HEK293 (cell line): ENCODE measurements around the gene ZCCHC17.

Experiments
- GLI2 ChIP-seq: fragments of 450-650 bp; formaldehyde crosslinking; IDR thresholded peaks from 2 replicates; pipeline ENCODE4; 2017; ENCODE audit warnings: missing biosample characterization, missing genetic modification characterization, low read depth, borderline replicate concordance
- IKZF3 ChIP-seq: fragments of 450-650 bp; IDR thresholded peaks from 2 replicates; pipeline ENCODE4 v1.5.0; 2018; ENCODE audit warnings: missing biosample characterization, mild to moderate bottlenecking, missing genetic modification characterization, moderate library complexity
- SCRT1 ChIP-seq: fragments of 450-650 bp; formaldehyde crosslinking; IDR thresholded peaks from 2 replicates; pipeline ENCODE4 v1.5.1; 2016; ENCODE audit warnings: missing biosample characterization, missing genetic modification characterization, borderline replicate concordance
- SETDB1 ChIP-seq: IDR thresholded peaks from one replicate; pipeline ENCODE4 v1.6.1; 2017; ENCODE audit warnings: mild to moderate bottlenecking, low read length, moderate library complexity, mixed read lengths; ENCODE audit not compliant: insufficient read length
- SP7 ChIP-seq: fragments of 450-650 bp; formaldehyde crosslinking; IDR thresholded peaks from 2 replicates; pipeline ENCODE4 v1.5.1; 2016; ENCODE audit warnings: missing biosample characterization, missing genetic modification characterization
- TRIM28 ChIP-seq: IDR thresholded peaks from 2 replicates; pipeline ENCODE4 v1.6.1; 2011; ENCODE audit warnings: low read length, control low read depth, borderline replicate concordance
- WT1 ChIP-seq: fragments of 450-650 bp; formaldehyde crosslinking; IDR thresholded peaks from 2 replicates; pipeline ENCODE4 v1.5.1; 2016; ENCODE audit warnings: missing biosample characterization, missing genetic modification characterization
- ZBTB17 ChIP-seq: fragments of 450-650 bp; formaldehyde crosslinking; IDR thresholded peaks from 2 replicates; pipeline ENCODE4 v1.5.1; 2016; ENCODE audit warnings: missing biosample characterization, missing genetic modification characterization
- ZBTB20 ChIP-seq: fragments of 450-650 bp; formaldehyde crosslinking; IDR thresholded peaks from 2 replicates; pipeline ENCODE4 v1.5.1; 2016; ENCODE audit warnings: missing biosample characterization, missing genetic modification characterization
- ZBTB8A ChIP-seq: fragments of 450-650 bp; formaldehyde crosslinking; IDR thresholded peaks from 2 replicates; pipeline ENCODE4 v1.5.1; 2016; ENCODE audit warnings: missing biosample characterization, missing genetic modification characterization
- ZFP41 ChIP-seq: fragments of 450-650 bp; formaldehyde crosslinking; IDR thresholded peaks from 2 replicates; pipeline ENCODE4 v1.5.1; 2016; ENCODE audit warnings: missing biosample characterization, missing genetic modification characterization, borderline replicate concordance
- ZNF175 ChIP-seq: fragments of 450-650 bp; formaldehyde crosslinking; IDR thresholded peaks from 2 replicates; pipeline ENCODE4 v1.5.1; 2016; ENCODE audit warnings: missing biosample characterization, missing genetic modification characterization
- ZNF184 ChIP-seq: fragments of 450-650 bp; IDR thresholded peaks from 2 replicates; pipeline ENCODE4 v1.5.1; 2018; ENCODE audit warnings: missing biosample characterization, mild to moderate bottlenecking, missing genetic modification characterization
- ZNF19 ChIP-seq: fragments of 450-650 bp; formaldehyde crosslinking; IDR thresholded peaks from 2 replicates; pipeline ENCODE4; 2016; ENCODE audit warnings: missing biosample characterization, missing genetic modification characterization, low read depth
- ZNF23 ChIP-seq: fragments of 450-650 bp; formaldehyde crosslinking; IDR thresholded peaks from 2 replicates; pipeline ENCODE4 v1.5.1; 2016; ENCODE audit warnings: missing biosample characterization, missing genetic modification characterization, borderline replicate concordance
- ZNF324 ChIP-seq: fragments of 450-650 bp; formaldehyde crosslinking; IDR thresholded peaks from 2 replicates; pipeline ENCODE4 v1.5.1; 2016; ENCODE audit warnings: missing biosample characterization, missing genetic modification characterization
- ZNF366 ChIP-seq: fragments of 450-650 bp; formaldehyde crosslinking; conservative IDR thresholded peaks from 2 replicates; pipeline ENCODE4 v1.5.1; 2016; ENCODE audit warnings: missing biosample characterization, missing genetic modification characterization
- ZNF501 ChIP-seq: fragments of 450-650 bp; formaldehyde crosslinking; IDR thresholded peaks from 2 replicates; pipeline ENCODE4 v1.5.1; 2016; ENCODE audit warnings: missing biosample characterization, missing genetic modification characterization
- ZNF510 ChIP-seq: fragments of 450-650 bp; formaldehyde crosslinking; IDR thresholded peaks from 2 replicates; pipeline ENCODE4 v1.5.1; 2018; ENCODE audit warnings: mild to moderate bottlenecking, missing genetic modification characterization, missing biosample characterization; ENCODE audit not compliant: insufficient replicate concordance
- ZNF548 ChIP-seq: fragments of 450-650 bp; formaldehyde crosslinking; IDR thresholded peaks from 2 replicates; pipeline ENCODE4 v1.5.1; 2016; ENCODE audit warnings: missing biosample characterization, missing genetic modification characterization
- ZNF600 ChIP-seq: fragments of 450-650 bp; formaldehyde crosslinking; IDR thresholded peaks from 2 replicates; pipeline ENCODE4 v1.5.1; 2016; ENCODE audit warnings: missing biosample characterization, missing genetic modification characterization
- ZNF658 ChIP-seq: fragments of 450-650 bp; formaldehyde crosslinking; IDR thresholded peaks from 2 replicates; pipeline ENCODE4; 2016; ENCODE audit warnings: missing biosample characterization, missing genetic modification characterization
- ZNF843 ChIP-seq: fragments of 450-650 bp; formaldehyde crosslinking; IDR thresholded peaks from 2 replicates; pipeline ENCODE4 v1.5.1; 2016; ENCODE audit warnings: missing biosample characterization, missing genetic modification characterization
- ZSCAN16 ChIP-seq: fragments of 450-650 bp; formaldehyde crosslinking; IDR thresholded peaks from 2 replicates; pipeline ENCODE4 v1.5.1; 2016; ENCODE audit warnings: missing biosample characterization, missing genetic modification characterization
- ZSCAN30 ChIP-seq: fragments of 450-650 bp; IDR thresholded peaks from 2 replicates; pipeline ENCODE4 v1.5.1; 2018; ENCODE audit warnings: missing biosample characterization, mild to moderate bottlenecking, missing genetic modification characterization, moderate library complexity
- TF ChIP-seq, protein P1 (sequence below): fragments of 450-650 bp; formaldehyde crosslinking; IDR thresholded peaks from 2 replicates; pipeline ENCODE4 v1.5.1; 2016; ENCODE audit warnings: missing biosample characterization, missing genetic modification characterization
- TF ChIP-seq, protein P2 (sequence below): fragments of 450-650 bp; formaldehyde crosslinking; IDR thresholded peaks from 2 replicates; pipeline ENCODE4 v1.5.1; 2016; ENCODE audit warnings: missing biosample characterization, missing genetic modification characterization
- TF ChIP-seq, protein P3 (sequence below): fragments of 450-650 bp; formaldehyde crosslinking; IDR thresholded peaks from 2 replicates; pipeline ENCODE4 v1.5.1; 2016; ENCODE audit warnings: missing biosample characterization, missing genetic modification characterization
- TF ChIP-seq, protein P4 (sequence below): fragments of 450-650 bp; formaldehyde crosslinking; IDR thresholded peaks from 2 replicates; pipeline ENCODE4 v1.5.1; 2016; ENCODE audit warnings: missing biosample characterization, missing genetic modification characterization
- TF ChIP-seq, protein P5 (sequence below): fragments of 450-650 bp; formaldehyde crosslinking; IDR thresholded peaks from 2 replicates; pipeline ENCODE4 v1.5.1; 2016; ENCODE audit warnings: missing biosample characterization, missing genetic modification characterization

ZCCHC17 gene

DNA sequence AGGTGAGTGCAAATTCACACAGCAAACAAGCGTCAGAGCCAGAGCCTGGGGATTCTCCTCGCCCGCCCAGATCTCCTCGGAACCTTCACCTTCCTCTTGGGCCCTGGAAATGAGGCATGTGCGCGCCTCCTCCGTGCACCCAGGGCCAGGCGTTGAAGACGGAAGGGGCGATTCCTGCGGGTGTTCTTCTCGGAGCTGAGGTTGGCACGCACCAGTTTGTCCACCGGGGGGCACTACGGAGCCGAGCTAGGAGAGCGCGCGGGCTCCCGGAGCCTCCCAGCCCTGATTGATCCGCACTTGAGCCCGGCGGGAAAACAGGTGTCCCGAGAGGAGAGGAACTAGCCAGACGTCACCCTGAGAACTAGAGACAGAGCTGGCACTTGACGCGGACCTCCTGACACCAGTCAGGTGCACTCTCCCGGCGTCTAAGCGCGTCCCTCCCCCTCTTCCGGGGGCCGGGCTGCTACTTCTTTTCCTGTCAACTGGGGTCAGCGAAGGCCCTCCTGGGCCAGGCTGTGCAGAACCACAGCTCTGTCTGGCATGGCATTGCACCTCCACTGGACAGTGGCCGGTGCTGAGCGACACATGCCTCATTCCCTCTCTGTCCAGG lies 97.9 kb downstream of the ZCCHC17 start (continued):
- TF ChIP-seq ZBTB8A (tag by site-specific recombination) (peak; percentile 92), WT1 (peak; percentile 41; the same call in 1 of the 2 replicates), ZNF548 (no peak), SP7 (tag by site-specific recombination) (peak; percentile 64), TRIM28 (0 out of 2 replicates have a peak, but pooled peaks have one; percentile 31), ZNF324 (peak; percentile 20; the same call in 1 of the 2 replicates), ZBTB17 (peak; percentile 85), ZSCAN30 (peak; percentile 68; the same call in 1 of the 2 replicates), ZNF658 (tag by site-specific recombination) (no peak), SETDB1 (no peak), ZNF23 (tag by site-specific recombination) (no peak), ZNF510 (tag by site-specific recombination) (no peak), ZBTB20 (tag by site-specific recombination) (peak; percentile 71), ZSCAN16 (tag by site-specific recombination) (no peak), ZNF366 (tag by site-specific recombination) (peak; percentile 62; the same call in 1 of the 2 replicates), ZNF175 (tag by site-specific recombination) (no peak), ZNF843 (tag by site-specific recombination) (peak; percentile 32; the same call in 1 of the 2 replicates), ZFP41 (tag by site-specific recombination) (no peak), IKZF3 (tag by site-specific recombination) (peak; percentile 95), ZNF501 (tag by site-specific recombination) (peak; percentile 51; the same call in 1 of the 2 replicates), GLI2 (tag by site-specific recombination) (no peak), ZNF184 (no peak), ZNF600 (tag by site-specific recombination) (peak; percentile 73), ZNF19 (no peak), SCRT1 (tag by site-specific recombination) (peak; percentile 46)
- TF ChIP-seq, protein P1, sequence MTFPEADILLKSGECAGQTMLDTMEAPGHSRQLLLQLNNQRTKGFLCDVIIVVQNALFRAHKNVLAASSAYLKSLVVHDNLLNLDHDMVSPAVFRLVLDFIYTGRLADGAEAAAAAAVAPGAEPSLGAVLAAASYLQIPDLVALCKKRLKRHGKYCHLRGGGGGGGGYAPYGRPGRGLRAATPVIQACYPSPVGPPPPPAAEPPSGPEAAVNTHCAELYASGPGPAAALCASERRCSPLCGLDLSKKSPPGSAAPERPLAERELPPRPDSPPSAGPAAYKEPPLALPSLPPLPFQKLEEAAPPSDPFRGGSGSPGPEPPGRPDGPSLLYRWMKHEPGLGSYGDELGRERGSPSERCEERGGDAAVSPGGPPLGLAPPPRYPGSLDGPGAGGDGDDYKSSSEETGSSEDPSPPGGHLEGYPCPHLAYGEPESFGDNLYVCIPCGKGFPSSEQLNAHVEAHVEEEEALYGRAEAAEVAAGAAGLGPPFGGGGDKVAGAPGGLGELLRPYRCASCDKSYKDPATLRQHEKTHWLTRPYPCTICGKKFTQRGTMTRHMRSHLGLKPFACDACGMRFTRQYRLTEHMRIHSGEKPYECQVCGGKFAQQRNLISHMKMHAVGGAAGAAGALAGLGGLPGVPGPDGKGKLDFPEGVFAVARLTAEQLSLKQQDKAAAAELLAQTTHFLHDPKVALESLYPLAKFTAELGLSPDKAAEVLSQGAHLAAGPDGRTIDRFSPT (tag by site-specific recombination), result 0 out of 2 replicates have a peak, but pooled peaks have one; percentile 36
- TF ChIP-seq, protein P2, sequence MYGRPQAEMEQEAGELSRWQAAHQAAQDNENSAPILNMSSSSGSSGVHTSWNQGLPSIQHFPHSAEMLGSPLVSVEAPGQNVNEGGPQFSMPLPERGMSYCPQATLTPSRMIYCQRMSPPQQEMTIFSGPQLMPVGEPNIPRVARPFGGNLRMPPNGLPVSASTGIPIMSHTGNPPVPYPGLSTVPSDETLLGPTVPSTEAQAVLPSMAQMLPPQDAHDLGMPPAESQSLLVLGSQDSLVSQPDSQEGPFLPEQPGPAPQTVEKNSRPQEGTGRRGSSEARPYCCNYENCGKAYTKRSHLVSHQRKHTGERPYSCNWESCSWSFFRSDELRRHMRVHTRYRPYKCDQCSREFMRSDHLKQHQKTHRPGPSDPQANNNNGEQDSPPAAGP (tag by site-specific recombination), result peak; percentile 88; the same call in 1 of the 2 replicates
- TF ChIP-seq, protein P3, sequence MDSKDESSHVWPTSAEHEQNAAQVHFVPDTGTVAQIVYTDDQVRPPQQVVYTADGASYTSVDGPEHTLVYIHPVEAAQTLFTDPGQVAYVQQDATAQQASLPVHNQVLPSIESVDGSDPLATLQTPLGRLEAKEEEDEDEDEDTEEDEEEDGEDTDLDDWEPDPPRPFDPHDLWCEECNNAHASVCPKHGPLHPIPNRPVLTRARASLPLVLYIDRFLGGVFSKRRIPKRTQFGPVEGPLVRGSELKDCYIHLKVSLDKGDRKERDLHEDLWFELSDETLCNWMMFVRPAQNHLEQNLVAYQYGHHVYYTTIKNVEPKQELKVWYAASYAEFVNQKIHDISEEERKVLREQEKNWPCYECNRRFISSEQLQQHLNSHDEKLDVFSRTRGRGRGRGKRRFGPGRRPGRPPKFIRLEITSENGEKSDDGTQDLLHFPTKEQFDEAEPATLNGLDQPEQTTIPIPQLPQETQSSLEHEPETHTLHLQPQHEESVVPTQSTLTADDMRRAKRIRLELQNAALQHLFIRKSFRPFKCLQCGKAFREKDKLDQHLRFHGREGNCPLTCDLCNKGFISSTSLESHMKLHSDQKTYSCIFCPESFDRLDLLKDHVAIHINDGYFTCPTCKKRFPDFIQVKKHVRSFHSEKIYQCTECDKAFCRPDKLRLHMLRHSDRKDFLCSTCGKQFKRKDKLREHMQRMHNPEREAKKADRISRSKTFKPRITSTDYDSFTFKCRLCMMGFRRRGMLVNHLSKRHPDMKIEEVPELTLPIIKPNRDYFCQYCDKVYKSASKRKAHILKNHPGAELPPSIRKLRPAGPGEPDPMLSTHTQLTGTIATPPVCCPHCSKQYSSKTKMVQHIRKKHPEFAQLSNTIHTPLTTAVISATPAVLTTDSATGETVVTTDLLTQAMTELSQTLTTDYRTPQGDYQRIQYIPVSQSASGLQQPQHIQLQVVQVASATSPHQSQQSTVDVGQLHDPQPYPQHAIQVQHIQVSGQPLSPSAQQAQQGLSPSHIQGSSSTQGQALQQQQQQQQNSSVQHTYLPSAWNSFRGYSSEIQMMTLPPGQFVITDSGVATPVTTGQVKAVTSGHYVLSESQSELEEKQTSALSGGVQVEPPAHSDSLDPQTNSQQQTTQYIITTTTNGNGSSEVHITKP (tag by site-specific recombination), result peak; percentile 87
- TF ChIP-seq, protein P4, sequence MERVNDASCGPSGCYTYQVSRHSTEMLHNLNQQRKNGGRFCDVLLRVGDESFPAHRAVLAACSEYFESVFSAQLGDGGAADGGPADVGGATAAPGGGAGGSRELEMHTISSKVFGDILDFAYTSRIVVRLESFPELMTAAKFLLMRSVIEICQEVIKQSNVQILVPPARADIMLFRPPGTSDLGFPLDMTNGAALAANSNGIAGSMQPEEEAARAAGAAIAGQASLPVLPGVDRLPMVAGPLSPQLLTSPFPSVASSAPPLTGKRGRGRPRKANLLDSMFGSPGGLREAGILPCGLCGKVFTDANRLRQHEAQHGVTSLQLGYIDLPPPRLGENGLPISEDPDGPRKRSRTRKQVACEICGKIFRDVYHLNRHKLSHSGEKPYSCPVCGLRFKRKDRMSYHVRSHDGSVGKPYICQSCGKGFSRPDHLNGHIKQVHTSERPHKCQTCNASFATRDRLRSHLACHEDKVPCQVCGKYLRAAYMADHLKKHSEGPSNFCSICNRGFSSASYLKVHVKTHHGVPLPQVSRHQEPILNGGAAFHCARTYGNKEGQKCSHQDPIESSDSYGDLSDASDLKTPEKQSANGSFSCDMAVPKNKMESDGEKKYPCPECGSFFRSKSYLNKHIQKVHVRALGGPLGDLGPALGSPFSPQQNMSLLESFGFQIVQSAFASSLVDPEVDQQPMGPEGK (tag by site-specific recombination), result peak; percentile 51
- TF ChIP-seq, protein P5, sequence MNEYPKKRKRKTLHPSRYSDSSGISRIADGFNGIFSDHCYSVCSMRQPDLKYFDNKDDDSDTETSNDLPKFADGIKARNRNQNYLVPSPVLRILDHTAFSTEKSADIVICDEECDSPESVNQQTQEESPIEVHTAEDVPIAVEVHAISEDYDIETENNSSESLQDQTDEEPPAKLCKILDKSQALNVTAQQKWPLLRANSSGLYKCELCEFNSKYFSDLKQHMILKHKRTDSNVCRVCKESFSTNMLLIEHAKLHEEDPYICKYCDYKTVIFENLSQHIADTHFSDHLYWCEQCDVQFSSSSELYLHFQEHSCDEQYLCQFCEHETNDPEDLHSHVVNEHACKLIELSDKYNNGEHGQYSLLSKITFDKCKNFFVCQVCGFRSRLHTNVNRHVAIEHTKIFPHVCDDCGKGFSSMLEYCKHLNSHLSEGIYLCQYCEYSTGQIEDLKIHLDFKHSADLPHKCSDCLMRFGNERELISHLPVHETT (tag by site-specific recombination), result peak; percentile 51; the same call in 1 of the 2 replicates
